ENCODE data around the gene DNMT3L.

- TF ChIP-seq CTCF (IDR thresholded peaks at IDR 0.05) = no peak
- no peak for TF ChIP-seq POLR2A (IDR thresholded peaks at IDR 0.05)
Measured at GRCh38 chr21:44293551-44294231, 32.0 kb upstream of the DNMT3L start.
